Measurements from ENCODE around the gene SMARCC2. TPM values are rescaled to one million over a fixed set of nuclear protein-coding genes. Genes with fewer than 3 reads are reported as not detected.

The SMARCC2 gene
- total RNA-seq, 2 donors from 2014 or later: 46.2 to 50.8 TPM

GRCh38 chr12:56134897-56135296, 54.4 kb downstream of the SMARCC2 start:
- no peak overlapping the region for H3K4me3 ChIP-seq

GRCh38 chr12:56130876-56131275, 58.4 kb downstream of the SMARCC2 start:
- Histone ChIP-seq H3K36me3 (replicated peaks in 1 of 2; ENCODE audit: insufficient read depth in 1 of 2, low read depth in 2 of 2) (peaks cover 0 to 14% of the 10 kb centered on the region in 2 donors), H3K4me3 (no peak overlapping the region), H3K9me3 (no peaks in the 10 kb centered on the region), H3K27me3 (no peaks in the 10 kb centered on the region), H3K27ac (no peak overlapping the region), H3K4me1 (peaks cover 34% of the 10 kb centered on the region)
- intact Hi-C loops (cut with DNase I): no loop called here
- TF ChIP-seq, protein P1, sequence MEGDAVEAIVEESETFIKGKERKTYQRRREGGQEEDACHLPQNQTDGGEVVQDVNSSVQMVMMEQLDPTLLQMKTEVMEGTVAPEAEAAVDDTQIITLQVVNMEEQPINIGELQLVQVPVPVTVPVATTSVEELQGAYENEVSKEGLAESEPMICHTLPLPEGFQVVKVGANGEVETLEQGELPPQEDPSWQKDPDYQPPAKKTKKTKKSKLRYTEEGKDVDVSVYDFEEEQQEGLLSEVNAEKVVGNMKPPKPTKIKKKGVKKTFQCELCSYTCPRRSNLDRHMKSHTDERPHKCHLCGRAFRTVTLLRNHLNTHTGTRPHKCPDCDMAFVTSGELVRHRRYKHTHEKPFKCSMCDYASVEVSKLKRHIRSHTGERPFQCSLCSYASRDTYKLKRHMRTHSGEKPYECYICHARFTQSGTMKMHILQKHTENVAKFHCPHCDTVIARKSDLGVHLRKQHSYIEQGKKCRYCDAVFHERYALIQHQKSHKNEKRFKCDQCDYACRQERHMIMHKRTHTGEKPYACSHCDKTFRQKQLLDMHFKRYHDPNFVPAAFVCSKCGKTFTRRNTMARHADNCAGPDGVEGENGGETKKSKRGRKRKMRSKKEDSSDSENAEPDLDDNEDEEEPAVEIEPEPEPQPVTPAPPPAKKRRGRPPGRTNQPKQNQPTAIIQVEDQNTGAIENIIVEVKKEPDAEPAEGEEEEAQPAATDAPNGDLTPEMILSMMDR (IDR thresholded peaks at IDR 0.05): no peak
- TF ChIP-seq POLR2A (IDR thresholded peaks at IDR 0.05): no peak
- no peak for ATAC-seq
- WGBS, 2 donors: 86 to 88% methylated on average over 3 to 4 of the region's 4 CpGs
- no peak for DNase-seq

More at GRCh38 chr12:56134897-56135296, 54.4 kb downstream of the SMARCC2 start:
- DNase-seq (no peak), ATAC-seq (no peak)
- H3K27ac ChIP-seq: no peak overlapping the region
- TF ChIP-seq POLR2A (IDR thresholded peaks at IDR 0.05): no peak
- TF ChIP-seq, protein P1 (IDR thresholded peaks at IDR 0.05): no peak
- intact Hi-C loops (cut with DNase I): no loop called here
- 96% methylated on average over 6 of the region's 6 CpGs for WGBS, 2 donors
- H3K36me3 ChIP-seq (replicated peaks in 1 of 2; ENCODE audit: insufficient read depth in 1 of 2, low read depth in 2 of 2): peaks cover 18 to 35% of the 10 kb centered on the region in 2 donors
- H3K9me3 ChIP-seq: no peaks in the 10 kb centered on the region
- H3K4me1 ChIP-seq: peaks cover 9% of the 10 kb centered on the region
- no peaks in the 10 kb centered on the region for H3K27me3 ChIP-seq

DNA sequence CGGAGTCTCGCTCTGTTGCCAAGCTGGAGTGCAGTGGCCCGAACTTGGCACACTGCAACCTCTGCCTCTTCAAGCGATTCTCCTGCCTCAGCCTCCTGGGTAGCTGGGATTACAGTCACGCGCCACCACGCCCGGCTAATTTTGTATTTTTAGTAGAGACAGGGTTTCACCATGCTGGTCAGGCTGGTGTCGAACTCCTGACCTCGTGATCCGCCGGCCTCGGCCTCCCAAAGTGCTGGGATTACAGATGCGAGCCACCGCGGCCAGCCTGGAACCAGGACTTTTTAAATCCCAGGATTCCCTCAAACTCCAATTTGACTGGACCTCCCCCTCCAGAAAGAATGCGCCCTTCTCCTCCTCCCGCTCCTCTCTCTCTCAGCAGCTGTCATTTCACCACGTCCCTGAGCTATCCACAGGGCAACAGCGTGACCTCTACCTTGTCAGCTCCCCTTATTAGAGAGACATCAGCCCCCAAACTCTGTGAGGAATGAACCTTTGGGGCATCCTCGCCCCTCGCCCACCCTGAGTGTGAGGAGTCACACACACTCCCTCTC, 59.3 kb downstream of the SMARCC2 start:
- no peaks in the 10 kb centered on the region for H3K27me3 ChIP-seq
- peak overlapping the region in 1 of 4 donors; percentile 92 for H3K27ac ChIP-seq
- no peak for ATAC-seq
- TF ChIP-seq, protein P1 (IDR thresholded peaks at IDR 0.05): no peak
- TF ChIP-seq POLR2A (IDR thresholded peaks at IDR 0.05): no peak
- intact Hi-C loops (cut with DNase I): no loop called here
- H3K4me1 ChIP-seq: peaks cover 41% of the 10 kb centered on the region
- peaks cover 0 to 14% of the 10 kb centered on the region in 2 donors for H3K36me3 ChIP-seq (replicated peaks in 1 of 2; ENCODE audit: insufficient read depth in 1 of 2, low read depth in 2 of 2)
- DNase-seq: no peak
- no peaks in the 10 kb centered on the region for H3K9me3 ChIP-seq
- no peak overlapping the region for H3K4me3 ChIP-seq
- 80 to 84% methylated on average over 18 to 22 of the region's 22 CpGs for WGBS, 2 donors

GRCh38 chr12:56129206-56129941, 59.9 kb downstream of the SMARCC2 start:
- no peaks in the 10 kb centered on the region for H3K9me3 ChIP-seq
- TF ChIP-seq, protein P1 (IDR thresholded peaks at IDR 0.05): no peak
- TF ChIP-seq POLR2A (IDR thresholded peaks at IDR 0.05): peak in 2 of 3 donors; percentile 32 to 52
- peaks cover 41% of the 10 kb centered on the region for H3K4me1 ChIP-seq
- H3K36me3 ChIP-seq (replicated peaks in 1 of 2; ENCODE audit: insufficient read depth in 1 of 2, low read depth in 2 of 2): peaks cover 0 to 14% of the 10 kb centered on the region in 2 donors
- no peaks in the 10 kb centered on the region for H3K27me3 ChIP-seq
- H3K4me3 ChIP-seq: peak overlapping the region; percentile 26 to 77
- WGBS, 2 donors: 4 to 6% methylated on average over 17 to 29 of the region's 29 CpGs
- DNase-seq (peak; percentile 53 to 69 (median 65)), ATAC-seq (no peak)
- intact Hi-C loops (cut with DNase I): no loop called here
- H3K27ac ChIP-seq: peak overlapping the region in 3 of 4 donors; percentile 91 to 92 (median 91)

Measured in body of pancreas (tissue), 4 donors.